NCI-H748 (cell line): ENCODE results near the gene OLIG1.

Experiments used
- DNase-seq: peaks from one replicate; lab custom pipeline; 2025; ENCODE audit not compliant: unreplicated experiment; lab: John Stamatoyannopoulos, UW

The OLIG1 gene

DNA sequence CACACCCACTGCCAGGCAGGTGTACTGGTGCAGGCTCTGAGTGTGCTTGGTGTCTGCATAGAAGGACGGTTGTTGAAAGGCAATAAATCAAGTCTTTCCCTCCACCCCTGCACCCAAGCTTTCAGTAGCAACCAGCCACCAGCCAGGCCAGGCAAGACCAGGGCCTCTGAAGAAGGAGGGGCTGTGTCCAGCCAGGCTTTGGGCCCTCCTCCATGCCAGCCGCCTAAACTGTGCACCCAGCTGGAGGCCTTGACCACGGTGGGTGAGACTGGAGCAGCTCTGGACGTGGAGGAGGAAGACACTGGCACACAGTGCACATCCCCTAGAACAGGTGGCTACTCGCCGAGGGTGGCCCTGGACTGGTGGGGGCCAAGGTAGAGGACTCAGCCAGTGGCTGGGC, 39.3 kb upstream of the OLIG1 start:
- DNase-seq, result no peak

GRCh38 chr21:33031152-33031911, 38.6 kb upstream of the OLIG1 start:
- DNase-seq, result no peak

GRCh38 chr21:33032434-33033047, 37.4 kb upstream of the OLIG1 start:
- no peak for DNase-seq

DNA sequence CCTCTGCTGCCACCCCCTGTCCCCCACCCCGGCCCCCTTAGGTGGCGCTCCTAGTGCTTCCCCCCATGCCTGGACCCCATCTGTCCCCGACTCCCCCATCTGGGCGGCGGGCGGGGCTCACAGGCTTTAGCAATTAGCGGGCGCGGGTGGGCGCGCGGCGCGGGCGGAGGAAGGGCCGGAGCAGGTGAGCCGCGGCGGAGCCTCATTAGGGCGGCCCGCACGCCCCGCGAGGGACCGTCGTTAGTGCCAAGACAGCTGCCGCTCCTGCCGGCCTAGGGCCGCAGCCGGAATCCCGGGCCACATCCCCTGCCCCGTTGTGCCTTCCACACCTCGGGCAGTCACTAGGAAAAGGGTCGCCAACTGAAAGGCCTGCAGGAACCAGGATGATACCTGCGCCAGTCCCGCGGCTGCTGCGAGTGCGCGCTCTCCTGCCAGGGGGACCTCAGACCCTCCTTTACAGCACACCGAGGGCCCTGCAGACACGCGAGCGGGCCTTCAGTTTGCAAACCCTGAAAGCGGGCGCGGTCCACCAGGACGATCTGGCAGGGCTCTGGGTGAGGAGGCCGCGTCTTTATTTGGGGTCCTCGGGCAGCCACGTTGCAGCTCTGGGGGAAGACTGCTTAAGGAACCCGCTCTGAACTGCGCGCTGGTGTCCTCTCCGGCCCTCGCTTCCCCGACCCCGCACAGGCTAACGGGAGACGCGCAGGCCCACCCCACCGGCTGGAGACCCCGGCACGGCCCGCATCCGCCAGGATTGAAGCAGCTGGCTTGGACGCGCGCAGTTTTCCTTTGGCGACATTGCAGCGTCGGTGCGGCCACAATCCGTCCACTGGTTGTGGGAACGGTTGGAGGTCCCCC, 36.6 kb upstream of the OLIG1 start:
- DNase-seq, result no peak

DNA sequence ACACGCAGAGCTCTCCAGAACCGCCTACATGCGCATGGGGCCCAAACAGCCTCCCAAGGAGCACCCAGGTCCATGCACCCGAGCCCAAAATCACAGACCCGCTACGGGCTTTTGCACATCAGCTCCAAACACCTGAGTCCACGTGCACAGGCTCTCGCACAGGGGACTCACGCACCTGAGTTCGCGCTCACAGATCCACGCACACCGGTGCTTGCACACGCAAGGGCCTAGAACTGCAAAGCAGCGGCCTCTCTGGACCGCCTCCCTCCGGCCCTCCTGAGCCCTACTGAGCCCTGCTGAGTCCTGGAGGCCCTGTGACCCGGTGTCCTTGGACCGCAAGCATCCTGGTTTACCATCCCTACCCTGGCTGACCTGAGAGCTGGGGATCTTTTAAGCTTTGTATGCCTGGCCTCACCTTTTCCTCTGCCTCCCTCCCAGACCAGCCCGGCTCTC, 36.0 kb upstream of the OLIG1 start:
- no peak for DNase-seq

- peak; percentile 72 for DNase-seq
Observed at GRCh38 chr21:33035147-33035546, 34.8 kb upstream of the OLIG1 start.

- no peak for DNase-seq
Observed at GRCh38 chr21:33036430-33037162, 33.3 kb upstream of the OLIG1 start.

- DNase-seq, result no peak
Observed at GRCh38 chr21:33037501-33037900, 32.4 kb upstream of the OLIG1 start.

- DNase-seq, result no peak
Observed at GRCh38 chr21:33039536-33039935, 30.4 kb upstream of the OLIG1 start.

- DNase-seq, result no peak
Observed at GRCh38 chr21:33040215-33040614, 29.7 kb upstream of the OLIG1 start.

GRCh38 chr21:33041981-33042380, 28.0 kb upstream of the OLIG1 start:
- DNase-seq, result no peak

GRCh38 chr21:33042812-33043211, 27.1 kb upstream of the OLIG1 start:
- DNase-seq, result no peak

GRCh38 chr21:33046455-33046854, 23.5 kb upstream of the OLIG1 start:
- DNase-seq, result no peak

DNA sequence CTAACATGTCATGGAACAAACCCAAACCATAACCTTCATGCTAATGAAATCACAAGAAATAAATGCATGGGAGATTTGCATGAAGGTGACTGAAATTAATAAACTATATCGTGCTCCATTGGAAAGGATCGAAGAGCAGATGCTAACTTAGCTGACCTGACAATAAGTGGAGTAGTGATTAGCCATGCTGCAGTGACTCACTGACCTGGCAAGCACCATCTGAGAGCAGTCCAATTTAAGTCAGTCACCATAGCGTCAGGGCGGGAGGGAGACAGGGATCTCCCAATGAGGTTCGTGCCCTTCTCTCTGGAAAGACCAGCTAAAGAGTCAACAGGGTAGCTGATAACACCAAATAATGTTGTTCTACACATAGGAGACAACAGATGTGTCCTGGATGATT, 22.7 kb upstream of the OLIG1 start:
- DNase-seq, result no peak

- no peak for DNase-seq
Observed at GRCh38 chr21:33051925-33052324, 18.0 kb upstream of the OLIG1 start.

- no peak for DNase-seq
Observed at GRCh38 chr21:33053951-33054350, 16.0 kb upstream of the OLIG1 start.

DNA sequence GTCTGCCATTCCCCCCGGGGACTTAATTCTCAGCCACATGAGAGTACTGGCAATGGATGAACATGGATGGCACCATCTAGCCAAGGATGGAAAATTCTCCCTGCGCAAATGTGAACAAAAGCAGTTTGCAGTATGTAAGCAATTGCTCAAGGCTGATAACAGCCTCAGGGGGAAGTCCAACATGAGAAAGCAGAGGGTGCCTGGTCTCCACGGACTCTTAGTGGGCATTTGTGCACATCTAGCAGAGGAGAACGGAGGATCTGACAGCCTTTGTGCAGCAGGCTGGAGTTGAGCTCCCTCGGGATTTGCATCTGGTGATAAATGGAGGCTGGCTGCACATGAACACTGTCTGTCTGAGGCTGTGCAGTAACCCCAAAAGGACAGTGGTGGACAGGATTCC, 13.9 kb upstream of the OLIG1 start:
- DNase-seq, result no peak

DNA sequence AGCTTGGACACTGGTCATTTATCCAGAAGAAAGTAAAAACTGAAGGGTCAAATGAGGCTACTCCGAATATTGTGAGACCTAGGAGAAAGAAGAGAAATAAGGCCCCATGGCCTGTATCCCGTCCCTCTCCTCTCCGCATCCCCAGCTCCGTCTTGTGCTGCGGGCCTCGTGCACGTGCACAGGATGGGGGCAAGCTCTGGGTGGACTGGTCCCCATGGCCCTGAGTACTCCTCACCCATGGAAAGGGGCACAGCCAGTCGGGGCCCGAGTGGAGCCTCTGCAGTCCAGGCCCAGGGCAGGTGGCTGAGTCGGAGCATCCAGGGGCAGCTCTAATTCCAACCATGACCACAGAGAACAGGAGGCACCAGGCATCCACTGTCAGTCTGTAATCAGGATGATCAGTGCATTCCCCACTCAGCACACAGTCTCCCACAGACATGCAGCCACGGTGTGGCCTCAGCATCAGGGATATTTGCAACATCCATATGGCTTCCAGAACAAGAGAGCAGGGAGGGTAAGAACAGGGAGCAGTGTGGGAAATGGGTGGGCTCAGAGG, 12.5 kb upstream of the OLIG1 start:
- no peak for DNase-seq

DNA sequence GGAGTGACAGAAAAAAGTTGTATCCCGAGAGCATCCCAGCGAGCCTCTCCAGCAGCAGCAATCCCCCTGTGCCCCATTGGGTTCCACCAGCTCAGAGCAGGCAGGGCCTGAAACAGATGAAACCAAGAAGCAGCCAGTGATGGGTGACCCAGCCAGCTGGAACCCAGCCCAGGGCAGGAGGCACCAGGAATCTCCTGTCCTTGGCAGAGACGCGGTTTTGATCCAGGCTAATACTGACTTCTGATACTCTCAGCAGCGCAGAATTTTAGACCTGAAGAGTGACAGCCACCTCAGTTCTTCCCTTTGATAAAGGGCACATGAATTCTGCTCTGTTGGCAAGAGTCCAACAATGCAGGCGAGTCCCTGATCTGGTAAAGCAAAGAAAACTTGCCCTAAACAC, 11.4 kb upstream of the OLIG1 start:
- peak; percentile 27 for DNase-seq

GRCh38 chr21:33058957-33059356, 11.0 kb upstream of the OLIG1 start:
- DNase-seq, result peak; percentile 27

DNA sequence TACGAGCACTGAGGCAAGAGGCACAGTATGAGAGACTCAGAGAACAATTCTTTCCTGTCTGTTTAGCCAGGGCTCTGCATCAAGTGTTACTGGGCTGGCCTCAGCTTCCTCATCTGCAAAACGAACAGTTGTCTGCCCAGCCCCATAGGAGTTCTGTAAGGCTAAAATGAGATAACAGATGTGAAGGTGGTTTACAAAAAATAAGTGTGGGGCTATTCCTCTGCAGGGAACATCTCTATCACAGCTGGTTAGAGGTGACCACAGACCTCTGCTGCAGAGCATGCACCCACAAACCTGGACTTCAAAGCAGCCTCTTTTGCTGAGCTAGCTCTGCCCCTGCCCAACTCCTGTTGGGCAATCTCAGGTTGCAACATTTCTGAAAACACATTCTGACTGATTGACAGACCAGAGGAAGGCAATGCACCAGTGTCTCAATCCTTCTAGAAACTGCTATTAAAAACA, 10.5 kb upstream of the OLIG1 start:
- no peak for DNase-seq
